NCI-H1092 treated with DMSO at 0.1 percent for 48 hours (cell line): ENCODE results near the gene EIF2B5.
"Not testable (repeated sequence)": the region's sequence is repeated elsewhere in the genome, so short reads cannot be mapped to it uniquely, and the experiment has no call there.

Experiments
- DNase-seq: peaks from one replicate; lab custom pipeline; 2025; lab: John Stamatoyannopoulos, UW

The EIF2B5 gene

DNA sequence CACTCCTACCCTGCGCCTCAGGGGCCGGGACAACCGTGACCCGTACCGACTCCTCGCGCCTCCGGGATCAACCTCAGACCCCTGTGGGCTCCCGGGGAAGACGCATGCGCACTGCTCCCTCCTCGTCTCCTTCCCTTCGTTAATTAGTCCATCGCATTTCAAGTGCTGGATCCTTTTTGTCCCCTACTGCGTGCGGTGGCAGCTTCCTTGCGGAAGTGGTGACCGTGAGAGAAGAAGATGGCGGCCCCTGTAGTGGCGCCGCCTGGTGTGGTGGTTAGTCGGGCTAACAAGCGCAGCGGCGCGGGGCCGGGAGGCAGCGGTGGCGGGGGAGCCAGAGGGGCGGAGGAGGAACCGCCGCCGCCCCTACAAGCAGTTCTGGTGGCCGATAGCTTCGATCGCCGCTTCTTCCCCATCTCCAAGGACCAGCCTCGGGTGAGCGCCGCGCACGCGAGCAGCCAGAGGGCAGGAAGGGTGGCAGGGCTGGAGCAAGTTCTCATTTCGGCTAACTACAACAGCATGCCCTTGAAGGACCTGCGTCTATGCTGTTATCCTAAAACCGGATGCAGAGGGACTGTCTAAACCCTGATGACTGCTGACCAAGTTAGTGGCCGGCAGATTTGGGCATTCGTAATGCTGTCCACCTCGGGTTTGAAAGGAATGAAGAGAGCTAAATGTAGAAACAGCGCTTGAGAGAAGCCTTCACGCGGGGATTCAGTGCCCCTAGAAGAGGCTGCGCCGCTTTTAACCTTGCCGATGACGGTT is at the start of gene EIF2B5:
TSS of gene EIF2B5 (plus strand) at position 210 of the 762 bp plus-strand sequence. CDS start at position 238, 28 bp downstream.
- DNase-seq = peak; percentile 96

DNA sequence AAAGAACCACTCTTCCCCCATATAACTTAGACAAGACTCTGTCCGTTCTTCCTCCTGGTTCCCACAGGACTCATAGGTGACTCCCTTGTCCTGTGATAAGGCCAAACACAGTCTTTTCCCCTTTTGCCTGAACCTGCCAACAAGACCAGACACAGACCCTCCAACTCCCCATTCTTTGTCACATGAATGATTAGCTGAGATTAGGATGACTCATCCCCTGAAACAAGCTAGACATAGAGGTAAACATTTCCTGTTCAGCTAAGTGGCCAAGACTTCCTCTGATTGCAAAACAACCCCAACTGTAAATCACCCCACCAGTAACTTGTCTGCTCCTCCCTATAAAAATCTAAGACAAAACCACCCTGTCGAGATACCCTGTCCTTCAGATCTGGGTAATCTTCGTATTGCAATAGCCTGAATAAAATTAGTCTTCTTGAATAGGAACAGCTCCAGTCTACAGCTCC is 49.7 kb upstream of the EIF2B5 start:
- no peak for DNase-seq

DNA sequence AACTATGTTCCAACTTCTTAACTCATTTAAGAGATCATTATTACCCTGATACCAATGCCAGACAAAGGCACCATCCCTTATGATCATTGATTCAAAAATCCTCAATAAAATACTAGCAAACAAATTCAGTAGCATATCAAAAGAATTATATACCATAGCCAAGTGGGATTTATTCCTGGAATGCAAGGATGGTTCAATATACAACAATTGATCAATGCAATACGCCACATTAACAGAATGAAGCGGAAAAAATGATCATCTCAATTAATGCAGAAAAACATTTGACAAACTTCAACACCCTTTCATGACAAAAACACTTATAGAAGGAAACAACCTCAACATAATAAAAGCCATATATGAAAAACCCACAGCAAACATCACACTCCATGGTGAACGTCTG is 43.0 kb upstream of the EIF2B5 start:
- DNase-seq = no peak

DNA sequence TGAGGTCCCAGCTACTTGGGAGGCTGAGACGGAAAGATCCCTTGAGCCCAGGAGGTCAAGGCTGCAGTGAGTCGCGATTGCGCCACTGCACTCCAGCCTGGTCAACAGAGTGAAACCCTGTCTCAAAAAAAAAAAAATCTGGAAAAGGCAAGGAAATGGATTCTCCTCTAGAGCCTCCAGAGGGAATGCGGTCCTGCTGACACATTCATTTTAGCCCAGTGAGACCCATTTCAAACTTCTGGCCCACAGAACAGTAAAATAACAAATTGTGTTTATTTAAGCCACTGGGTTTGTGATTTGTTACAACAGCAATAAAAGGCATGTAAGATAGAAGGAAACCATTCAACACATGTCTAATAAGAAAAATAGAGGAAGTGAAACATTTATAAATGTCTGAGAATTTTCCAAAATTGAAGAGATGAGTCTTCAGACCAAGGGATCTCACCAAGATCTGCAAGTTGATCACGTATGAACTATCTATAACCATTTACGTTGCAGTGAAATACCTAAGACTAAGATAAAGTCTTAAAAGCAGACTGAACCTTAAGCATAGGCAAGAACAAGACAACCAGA is 38.3 kb upstream of the EIF2B5 start, which contains the start of gene HTR3E:
TSS of gene HTR3E (plus strand) at position 254 of the 573 bp plus-strand sequence. CDS start 466 bp downstream, outside the sequence.
- no peak for DNase-seq

DNA sequence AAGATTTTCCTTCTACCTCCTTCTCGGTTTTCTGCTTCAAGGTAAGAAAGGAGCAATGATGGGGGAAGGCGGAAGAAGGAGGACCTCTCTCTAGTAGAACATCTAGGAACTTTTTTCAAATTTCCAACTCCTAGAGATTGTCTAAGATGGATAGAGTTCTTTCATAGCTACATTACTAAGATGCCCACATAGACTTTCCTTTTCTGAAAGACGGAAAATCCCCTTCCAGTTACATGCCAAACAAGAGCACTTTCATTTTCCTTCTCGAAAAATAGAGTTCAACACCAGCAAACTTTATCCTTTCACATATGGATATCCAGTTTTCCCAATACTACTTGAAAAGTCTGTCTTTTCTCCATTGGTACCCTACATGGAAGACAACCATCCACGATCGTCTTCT is 37.6 kb upstream of the EIF2B5 start:
- DNase-seq = no peak

DNA sequence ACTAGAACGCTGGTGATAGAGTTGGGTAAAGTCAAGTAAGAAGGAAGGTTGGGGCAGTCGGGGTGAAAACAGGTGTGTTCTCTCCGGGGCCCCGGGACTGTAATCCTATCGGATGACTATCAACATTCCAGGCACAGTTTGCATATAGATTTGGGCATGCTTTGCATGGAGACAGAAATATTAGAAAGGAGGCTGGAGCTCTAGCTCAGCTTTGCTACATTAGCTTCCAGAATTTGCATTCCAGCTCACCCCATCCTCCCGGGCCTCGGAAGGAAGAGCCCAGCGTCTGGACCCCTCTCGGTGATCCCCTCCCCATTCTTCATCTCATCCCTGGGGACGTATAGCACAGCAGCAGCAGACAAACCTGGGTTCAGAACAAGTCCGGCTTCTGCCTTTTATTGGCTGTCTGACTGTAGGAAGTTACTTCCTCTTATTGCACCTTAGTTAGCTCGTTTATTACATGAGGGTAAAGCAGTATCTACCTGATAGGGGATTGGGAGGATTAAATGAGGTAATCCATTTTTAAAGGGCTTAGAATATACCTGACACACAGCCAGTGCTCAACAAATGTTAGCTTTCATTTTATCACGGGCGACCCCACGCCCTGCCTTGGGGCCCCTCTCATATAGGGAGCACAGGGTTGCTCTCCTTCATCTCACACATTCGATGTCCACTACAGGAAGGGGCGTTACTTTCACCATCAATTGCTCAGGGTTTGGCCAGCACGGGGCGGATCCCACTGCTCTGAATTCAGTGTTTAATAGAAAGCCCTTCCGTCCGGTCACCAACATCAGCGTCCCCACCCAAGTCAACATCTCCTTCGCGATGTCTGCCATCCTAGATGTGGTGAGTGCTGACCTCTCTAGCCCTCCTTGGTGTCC is 35.1 kb upstream of the EIF2B5 start:
- no peak for DNase-seq

DNA sequence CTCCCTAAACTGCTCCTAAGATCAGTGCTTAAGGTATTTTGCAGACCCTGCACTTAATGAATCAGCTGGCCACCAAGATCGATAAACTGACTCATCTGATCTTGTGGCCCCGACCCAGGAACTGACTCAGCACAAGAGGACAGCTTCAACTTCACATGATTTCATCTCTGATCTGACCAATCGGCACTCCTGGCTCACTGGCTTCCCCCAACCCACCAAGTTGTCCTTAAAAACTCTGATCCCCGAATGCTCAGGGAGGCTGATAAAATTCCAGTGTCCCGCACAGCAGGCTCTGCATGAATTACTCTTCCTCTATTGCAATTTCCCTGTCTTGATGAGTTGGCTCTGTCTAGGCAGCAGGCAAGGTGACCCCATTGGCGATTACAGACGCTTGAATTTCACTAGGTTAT is 24.8 kb upstream of the EIF2B5 start:
- no peak for DNase-seq

DNA sequence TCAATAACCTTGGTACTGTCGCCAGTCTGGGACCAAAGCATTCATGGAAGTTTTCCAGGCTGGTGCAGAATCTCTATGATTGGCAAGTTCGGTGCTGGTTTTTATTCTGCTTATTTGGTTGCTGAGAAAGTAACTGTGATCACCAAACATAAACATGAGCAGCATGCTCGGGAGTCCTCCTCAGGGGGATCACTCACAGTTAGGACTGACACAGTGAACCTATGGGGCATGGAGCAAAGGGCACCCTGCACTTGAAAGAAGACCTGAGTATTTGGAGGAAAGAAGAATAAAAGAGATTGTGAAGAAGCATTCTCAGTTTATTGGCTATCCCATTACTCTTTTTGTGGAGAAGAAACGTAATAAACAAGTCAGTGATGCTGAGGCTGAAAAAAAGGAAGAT is 19.1 kb upstream of the EIF2B5 start:
- no peak for DNase-seq

DNA sequence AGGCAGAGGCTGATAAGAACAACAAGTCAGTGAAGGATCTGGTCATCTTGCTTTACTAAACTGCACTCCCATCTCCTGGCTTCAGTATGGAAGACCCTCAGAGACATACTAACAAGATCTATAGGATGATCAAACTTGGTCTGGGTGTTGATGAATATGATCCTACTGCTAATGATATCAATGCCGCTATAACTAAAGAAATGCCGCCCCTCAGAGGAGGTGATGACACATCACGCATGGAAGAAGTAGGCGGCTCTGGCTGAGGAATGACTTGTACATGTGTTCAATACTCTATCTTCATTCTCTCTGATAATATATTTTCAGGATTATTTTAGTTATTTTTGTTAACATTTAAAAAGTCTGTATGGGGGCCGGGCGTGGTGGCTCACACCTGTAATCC is 17.5 kb upstream of the EIF2B5 start:
- DNase-seq = no peak

DNA sequence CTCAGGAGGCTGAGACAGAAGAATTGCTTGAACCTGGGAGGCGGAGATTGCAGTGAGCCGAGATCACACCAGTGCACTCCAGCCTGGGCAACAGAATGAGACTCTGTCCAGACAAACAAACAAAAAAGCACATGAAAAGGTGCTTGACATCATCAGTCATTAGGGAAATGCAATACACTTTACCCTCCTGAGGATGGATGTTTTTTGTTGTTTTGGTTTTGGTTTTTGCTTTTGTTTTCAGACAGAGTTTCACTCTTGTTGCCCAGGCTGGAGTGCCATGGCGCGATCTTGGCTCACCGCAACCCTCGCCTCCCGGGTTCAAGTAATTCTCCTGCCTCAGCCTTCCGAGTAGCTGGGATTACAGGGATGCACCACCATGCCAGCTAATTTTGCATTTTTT is 14.1 kb upstream of the EIF2B5 start:
- DNase-seq = not testable (repeated sequence)

DNA sequence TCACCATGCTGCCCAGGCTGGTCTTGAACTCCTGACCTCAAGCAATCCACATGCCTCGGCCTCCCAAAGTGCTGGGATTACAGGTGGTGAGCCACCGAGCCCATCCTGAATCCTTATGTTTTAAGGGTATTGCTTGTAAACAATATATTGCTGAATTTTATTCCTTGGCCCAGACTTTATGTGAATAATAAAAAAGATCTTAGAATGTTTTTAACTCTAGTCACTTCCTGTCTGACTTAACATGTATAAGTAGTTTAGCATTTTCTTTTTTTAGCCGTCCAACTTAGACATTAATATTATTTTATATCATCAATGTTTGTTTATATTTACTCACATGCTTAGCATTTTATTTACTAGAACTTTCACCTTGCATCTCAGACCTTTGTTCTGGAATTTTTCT is 9.2 kb upstream of the EIF2B5 start:
- no peak for DNase-seq

DNA sequence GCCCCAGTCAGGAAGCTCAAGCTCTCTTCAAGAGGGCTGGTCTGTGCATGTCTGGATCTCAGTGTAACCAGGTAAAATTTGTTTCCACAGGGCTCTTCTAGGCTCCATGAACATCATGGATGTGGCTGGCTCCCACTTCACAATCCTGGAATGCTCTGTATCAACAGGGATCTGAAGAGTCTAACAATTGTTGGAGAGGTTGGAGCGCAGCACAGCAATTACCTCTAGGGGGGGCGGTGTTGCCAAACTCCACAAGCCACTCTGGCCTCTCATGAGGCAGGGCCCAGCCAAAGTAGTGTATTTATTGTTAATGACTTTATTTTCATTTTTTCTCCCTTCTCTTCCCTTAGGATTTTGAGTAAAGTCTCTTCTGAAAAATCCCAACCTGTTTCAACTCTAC is 6.1 kb upstream of the EIF2B5 start:
- DNase-seq = no peak

DNA sequence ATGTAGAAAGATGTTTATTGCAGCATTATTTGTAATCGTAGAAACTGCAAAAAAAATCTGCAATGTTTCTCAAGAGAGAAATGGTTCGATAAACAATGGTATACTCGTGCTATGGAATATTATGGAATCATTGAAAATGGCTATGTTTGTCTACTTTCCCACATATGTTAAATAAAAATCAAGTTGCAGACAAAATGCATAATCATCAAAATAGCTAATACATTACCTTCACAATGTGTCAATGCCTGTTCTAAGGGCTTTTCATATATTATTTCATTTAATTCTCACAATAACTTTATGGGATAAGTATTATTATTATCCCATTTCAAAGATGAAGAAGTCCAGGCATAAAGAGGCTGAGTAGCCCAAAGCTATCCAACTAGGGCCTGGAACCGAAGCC is 2.2 kb upstream of the EIF2B5 start:
- no peak for DNase-seq

DNA sequence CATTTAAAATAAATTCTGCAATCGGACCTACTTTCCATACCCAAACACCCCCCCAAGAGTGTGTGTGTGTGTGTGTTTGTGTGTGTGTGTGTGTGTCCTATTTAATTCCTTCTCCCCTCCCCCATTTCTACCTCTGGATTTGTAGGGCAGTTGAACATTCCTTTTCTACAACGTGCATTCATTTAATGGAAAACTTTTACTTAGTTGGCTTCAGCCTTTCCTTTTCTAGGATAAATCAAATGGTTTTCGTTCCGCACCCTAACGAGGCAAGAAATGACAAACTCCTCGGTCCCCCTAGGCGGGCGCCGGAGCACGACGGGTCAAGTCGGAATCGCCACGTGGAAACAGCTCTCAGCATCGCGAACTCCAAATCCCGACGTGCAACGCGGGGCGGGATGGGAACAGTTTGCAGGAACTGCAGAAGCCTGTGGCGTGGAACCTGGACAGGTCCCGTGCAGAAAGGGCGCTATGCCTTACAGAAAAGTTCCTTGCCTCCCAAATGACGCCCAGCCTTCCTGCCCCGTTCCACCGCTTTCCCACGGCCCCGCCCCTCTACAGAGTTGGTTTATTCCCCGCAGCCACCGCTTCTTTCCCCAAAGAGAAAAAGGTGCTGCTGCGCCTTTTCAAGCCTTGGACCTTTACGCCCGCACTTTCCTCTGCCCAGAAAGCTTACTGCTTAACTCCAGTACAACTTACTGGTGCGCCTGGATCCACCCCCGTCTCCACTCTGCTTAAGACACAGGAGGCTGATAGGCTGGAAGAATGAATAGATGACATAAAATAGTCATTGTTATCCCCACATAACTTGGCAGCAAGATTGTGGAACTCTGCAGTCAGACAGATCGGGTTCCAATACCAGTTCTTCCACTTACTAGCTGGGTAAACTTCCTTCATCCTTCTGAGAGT is 1.1 kb upstream of the EIF2B5 start:
- peak; percentile 57 for DNase-seq

DNA sequence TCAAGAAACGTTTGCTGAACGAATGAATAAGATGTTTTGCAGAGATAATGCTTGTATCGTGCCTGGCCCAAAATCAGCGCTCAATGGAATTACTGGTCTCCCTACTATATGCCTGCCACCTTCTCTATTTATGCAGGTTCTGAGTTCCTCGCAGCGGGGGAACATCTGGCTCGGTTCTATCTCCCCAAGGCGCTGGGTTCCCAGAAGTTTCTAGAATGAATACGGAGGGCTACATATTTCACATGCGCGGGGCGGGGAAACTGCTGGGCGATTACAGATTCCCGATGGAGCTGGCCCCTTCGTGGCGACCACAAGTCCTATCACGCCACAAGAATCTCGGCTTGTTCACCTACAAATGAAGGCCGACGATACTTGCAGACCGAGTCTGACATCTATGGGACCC is 411 bp upstream of the EIF2B5 start:
- no peak for DNase-seq

DNA sequence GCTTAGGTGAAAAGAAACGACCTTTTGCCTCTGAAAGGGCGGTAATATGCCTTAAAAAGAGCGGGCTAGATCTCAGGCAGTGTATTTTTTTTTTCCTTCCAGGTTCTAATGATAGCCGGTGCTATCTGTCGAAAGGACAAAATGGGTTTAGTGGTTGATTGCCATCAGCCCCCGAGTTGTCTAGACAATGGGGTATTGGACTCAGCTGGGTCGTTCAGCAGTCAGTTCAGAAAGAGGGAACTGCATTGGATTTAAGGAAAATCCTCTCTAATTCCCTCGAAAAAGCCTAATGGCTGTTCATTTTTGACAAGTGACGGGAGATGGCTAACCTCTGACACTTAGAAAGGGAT is 728 bp downstream of the EIF2B5 start:
- DNase-seq = no peak

DNA sequence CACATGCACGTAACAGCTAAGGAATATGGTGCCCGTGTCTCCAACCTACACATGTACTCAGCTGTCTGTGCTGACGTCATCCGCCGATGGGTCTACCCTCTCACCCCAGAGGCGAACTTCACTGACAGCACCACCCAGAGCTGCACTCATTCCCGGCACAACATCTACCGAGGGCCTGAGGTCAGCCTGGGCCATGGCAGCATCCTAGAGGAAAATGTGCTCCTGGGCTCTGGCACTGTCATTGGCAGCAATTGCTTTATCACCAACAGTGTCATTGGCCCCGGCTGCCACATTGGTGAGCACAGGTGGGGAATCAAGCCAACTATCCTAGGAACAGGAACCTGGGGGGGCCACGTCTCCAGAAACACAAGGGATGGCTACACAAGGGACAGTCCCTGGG is 5.3 kb downstream of the EIF2B5 start:
- DNase-seq = no peak

DNA sequence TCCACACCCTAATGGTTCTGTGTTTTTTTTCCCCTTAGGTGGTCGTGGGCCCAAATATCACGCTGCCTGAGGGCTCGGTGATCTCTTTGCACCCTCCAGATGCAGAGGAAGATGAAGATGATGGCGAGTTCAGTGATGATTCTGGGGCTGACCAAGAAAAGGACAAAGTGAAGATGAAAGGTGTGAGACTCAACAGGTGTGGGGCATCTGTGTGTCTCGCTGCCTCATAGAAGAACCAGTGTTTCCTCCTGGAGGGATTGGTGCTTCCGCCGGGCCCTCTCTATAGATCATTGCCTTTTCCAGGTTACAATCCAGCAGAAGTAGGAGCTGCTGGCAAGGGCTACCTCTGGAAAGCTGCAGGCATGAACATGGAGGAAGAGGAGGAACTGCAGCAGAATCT is 7.0 kb downstream of the EIF2B5 start:
- no peak for DNase-seq

DNA sequence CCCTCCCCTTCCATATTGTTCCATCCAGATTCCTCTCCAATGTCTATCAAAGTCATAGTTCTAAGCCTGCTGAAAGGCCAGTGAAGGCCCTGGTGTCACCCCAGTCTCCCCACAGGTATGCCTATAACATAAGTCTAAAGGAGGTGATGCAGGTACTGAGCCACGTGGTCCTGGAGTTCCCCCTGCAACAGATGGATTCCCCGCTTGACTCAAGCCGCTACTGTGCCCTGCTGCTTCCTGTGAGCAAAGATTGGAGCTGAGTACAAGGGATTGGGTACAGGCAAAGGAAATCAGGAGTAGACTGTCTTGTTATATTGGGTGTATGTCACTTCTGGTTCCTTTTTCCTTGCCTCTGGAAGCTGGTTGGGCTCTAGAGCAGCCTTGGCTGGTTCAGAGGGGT is 8.2 kb downstream of the EIF2B5 start:
- DNase-seq = no peak

DNA sequence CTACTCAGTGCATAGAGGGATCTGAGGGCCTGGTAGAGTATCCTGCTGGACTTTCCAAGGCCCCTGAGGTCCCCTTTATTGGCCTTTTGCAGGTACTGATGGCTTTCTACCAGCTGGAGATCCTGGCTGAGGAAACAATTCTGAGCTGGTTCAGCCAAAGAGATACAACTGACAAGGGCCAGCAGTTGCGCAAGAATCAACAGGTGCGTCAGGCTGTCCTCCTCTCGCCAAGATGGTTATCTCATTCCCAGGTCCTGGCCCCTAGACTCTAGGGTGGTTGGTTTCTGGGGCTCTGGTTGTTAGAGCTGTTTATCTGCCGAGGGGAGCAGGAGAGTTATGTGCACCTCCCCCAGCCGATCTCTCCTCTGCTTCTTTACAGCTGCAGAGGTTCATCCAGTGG is 9.3 kb downstream of the EIF2B5 start:
- DNase-seq = no peak

DNA sequence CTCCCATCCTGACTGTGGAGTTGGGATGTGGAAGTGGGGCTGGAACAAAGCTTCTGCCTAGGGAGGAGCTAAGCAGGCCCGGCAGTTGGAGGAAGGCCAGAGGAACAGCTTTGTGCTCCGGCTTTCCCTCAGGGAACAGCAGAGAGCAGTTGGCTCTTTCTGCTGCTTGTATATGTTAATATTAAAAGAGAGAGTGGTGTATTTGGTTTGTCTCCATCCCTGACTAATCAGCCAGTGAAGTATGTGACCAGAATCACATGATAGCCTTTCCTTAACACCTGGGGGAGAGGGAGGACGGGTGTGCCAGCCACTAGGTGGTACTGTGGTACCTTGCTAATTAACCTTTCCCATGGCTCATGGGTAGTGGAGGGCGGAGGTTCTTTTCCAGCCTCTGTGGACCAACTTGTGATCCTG is 10.0 kb downstream of the EIF2B5 start:
- peak; percentile 15 for DNase-seq
